Activated CD8-positive, alpha-beta memory T cell treated with anti-CD3 and anti-CD28 coated beads, Interleukin-2, amount 50 U/mL, for 24 hours (primary cell): Measurements from ENCODE around the gene CD320.
"Not testable (repeated sequence)": the region's sequence is repeated elsewhere in the genome, so short reads cannot be mapped to it uniquely, and the experiment has no call there.

Experiments used
- DNase-seq: peaks from one replicate; pipeline ENCODE4 v3.0.0-alpha.2; 2020; ENCODE audit errors: extremely low read depth

CD320 gene

GRCh38 chr19:8310342-8311055 is 2.3 kb upstream of the CD320 start:
- no peak for DNase-seq

GRCh38 chr19:8308891-8309291 is 733 bp upstream of the CD320 start:
- DNase-seq, result no peak

- no peak for DNase-seq
Observed at GRCh38 chr19:8307400-8307964, 676 bp downstream of the CD320 start.

DNA sequence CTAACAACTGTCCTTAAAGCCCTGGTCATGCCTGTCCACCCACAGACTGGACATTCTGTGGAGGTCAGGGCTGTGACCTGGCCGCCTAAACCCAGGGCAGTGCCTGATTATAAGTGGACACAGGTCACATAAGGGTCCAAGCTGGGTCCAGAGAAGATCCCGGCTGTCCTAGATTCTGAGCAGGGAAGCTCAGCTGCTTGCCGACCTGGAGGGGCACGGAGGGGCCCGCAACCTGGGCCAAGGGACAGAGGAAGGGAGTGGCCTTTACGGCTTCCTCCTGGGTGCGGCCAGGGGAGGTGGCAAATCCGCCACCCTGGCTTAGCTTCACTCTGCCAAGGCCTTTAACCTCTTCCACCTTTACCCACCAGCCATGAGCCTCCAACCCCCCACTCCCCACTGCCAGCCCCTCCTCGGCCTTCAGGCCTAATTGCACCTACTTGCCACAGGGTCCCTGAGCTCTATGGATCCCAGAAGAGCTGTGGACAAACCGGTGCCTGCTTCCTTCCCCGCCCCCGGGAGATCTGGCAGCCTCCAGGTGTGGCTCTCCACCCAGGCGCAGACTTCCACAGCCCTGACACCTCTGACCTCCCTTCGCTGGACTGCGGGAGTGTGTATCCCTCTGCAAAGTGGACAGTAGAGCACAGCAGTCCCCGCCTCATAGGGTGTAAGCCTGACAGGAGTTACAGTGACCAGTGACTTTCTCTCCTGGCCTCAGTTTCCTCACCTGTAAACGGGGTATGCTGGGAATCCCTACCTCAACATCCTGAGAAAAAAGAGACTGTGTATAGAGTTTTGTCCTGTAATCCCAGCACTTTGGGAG is 1.7 kb downstream of the CD320 start:
- DNase-seq, result no peak

DNA sequence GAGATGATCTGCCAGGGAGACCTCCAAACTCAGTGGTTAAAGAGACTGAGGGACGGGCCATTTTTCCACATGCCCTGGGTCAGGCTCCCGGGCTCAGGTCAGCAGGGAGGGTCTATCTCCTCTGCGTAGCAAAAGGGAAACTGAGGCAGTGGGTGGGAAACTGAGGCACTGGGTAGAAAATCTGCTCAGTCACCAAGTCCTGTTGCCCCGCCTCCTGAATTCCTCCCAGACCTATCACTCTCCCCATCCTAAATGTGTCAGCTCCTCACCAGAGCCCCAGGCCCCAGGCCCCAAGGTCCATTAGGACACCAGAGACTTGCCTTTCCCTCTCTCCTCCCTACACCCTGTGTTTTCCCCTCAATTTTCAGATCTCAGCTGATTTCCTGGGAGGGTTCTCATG is 2.4 kb downstream of the CD320 start:
- no peak for DNase-seq

- DNase-seq, result no peak
Observed at GRCh38 chr19:8304841-8305621, 3.1 kb downstream of the CD320 start.

DNA sequence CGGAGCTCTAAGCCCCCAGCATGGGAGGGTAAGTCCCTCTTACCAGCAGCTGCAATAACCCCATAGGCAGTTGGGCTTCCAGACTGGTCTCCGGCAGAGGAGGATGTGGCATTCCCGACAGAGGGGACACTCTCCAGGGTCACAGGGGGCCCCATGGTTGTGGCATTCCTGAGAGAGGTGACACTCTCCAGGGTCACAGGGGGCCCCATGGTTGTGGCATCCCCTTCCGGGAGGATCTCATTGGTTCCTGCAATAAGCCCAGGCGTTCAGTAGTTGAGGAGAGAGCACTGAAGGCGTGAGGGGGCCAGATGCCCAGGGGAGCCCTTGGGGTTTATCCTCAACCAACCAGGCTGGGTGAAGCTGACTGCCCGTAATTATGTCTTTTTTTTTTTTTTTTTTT is 5.4 kb downstream of the CD320 start:
- DNase-seq, result no peak

- no peak for DNase-seq
Observed at GRCh38 chr19:8302357-8302691, 5.8 kb downstream of the CD320 start.

GRCh38 chr19:8291337-8291736 is 16.8 kb downstream of the CD320 start:
- not testable (repeated sequence) for DNase-seq

DNA sequence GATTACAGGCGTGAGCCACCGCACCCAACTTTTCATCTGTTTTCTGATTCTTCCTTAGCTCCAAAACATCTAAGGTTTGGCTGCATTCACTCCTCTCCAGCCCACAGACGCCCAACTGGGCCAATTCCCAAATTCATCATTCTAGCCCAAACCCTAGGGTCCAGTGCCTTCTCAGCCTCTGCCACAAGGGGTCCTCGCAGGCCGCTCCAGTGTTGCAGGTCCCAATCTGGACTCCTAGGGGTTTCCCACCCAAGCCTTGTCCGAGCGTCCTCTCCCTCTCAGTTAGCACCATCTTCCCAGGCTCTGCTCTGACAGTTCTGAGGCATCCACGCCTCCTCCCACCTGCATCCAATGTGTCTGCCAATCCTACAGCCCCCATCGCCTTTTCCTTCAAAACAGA is 31.6 kb downstream of the CD320 start:
- DNase-seq, result not testable (repeated sequence)

DNA sequence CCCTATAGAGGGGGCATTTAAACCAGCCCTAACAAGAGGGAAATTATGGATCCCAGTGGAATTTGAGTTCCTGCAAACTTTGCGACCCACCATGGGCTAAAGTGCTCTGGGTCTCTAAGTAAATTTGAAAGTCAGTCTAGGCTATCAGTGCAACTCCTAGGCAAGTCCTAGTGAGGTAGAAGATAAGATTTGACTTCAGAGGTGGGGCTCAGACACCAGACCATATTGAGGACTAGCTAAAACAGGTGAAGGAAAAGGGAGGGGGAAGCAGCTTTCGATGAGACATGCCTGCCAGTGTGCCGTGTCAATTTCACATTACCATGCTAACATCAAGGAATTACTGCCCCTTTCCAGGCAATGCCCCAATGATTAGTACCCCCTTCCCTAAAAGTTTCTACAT is 38.4 kb downstream of the CD320 start:
- DNase-seq, result no peak

- DNase-seq, result no peak
Observed at GRCh38 chr19:8265872-8266271, 42.3 kb downstream of the CD320 start.

- not testable (repeated sequence) for DNase-seq
Observed at GRCh38 chr19:8264248-8264647, 43.9 kb downstream of the CD320 start.

- no peak for DNase-seq
Observed at GRCh38 chr19:8262431-8262830, 45.7 kb downstream of the CD320 start.

- DNase-seq, result no peak
Observed at GRCh38 chr19:8261881-8262280, 46.3 kb downstream of the CD320 start.

DNA sequence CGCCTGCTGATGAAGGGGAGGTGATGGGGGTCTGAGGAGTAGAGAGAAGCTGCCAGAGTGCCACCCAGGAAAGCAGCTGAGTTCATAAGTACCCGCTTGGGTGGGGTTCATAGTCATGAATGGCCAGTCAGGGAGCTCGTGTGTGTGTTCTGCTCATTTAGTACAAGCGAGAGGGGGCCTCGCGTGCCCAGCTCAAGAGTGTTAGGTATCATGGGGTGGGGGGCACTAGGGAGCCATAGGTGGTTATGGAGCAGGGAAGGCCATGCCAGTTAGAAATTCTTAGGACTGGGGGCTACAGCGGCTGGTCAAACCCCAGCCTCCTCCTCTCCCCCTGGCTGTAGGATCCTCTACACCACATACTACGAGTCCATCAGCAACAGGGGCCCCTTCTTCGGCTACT is 46.8 kb downstream of the CD320 start:
- no peak for DNase-seq

DNA sequence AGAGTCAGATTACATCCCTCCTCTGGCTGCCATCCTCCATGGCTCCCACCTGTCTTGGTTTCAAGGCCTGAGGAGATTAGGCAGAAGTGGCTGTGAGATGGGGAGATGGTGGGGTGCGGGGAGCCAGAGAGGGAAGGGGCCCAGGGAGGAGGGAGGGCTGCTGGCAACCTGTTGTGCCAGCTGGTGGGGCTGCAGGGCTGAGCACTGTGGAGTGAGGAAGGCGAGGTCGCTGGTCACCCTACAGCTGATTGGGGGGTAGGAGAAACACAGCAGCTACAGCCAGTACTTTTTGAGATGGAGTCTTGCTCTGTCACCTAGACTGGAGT is 48.3 kb downstream of the CD320 start:
- no peak for DNase-seq

DNA sequence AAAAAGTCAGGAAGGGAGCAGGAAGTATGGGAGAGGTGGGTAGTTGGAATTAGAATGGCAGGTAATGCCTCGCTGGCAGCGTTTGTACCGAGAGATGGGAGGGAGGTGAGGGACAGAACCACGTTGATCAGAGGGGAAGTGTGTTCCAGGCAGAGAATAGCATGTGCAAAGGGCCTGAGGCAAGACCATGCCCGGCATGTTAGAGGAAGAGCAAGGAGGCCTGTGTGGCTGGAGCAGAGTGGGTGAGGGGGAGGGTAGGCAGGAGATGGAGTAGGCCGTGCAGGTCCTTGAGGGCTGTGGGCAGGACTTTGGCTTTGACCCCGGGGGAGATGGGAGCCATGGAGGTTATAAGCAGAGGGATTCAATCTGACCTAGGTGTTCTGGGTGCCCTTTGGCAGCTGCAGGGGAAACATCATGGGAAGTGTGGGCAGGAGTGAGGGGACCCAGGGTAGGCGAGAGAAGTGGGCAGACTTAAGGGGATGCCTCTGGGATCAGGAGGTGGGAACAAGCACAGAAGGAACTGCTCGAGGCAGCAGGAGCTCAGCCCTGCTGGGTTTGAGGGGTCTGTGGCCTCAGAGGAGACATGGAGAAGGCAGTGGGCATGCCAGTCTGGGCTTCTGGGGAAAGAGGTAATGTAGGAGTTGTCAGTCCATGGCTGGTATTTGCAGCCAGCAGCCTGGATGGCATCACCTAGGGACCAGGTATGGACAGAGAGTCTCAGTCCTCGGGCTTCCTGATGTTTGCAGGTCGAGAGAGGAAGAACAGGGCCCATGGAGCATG is 48.8 kb downstream of the CD320 start:
- no peak for DNase-seq

DNA sequence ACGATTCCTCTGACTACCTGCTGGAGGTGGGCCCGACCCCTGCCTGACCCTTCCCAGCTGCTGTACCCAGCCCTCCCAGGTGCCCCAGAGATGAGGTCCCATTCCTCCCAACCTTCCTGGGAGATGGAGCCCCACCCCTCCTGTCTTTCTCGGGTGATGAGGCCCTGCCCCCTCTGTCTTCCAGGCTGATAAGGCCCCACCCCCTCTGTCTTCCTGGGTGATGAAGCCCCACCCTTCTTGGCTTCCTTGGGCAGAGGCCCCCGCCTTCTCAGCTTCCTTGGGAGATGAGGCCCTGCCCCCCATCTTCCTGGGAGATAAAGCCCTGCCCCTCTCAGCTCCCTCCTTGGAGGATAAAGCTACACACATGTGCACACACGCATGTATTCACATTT is 51.1 kb downstream of the CD320 start:
- no peak for DNase-seq

DNA sequence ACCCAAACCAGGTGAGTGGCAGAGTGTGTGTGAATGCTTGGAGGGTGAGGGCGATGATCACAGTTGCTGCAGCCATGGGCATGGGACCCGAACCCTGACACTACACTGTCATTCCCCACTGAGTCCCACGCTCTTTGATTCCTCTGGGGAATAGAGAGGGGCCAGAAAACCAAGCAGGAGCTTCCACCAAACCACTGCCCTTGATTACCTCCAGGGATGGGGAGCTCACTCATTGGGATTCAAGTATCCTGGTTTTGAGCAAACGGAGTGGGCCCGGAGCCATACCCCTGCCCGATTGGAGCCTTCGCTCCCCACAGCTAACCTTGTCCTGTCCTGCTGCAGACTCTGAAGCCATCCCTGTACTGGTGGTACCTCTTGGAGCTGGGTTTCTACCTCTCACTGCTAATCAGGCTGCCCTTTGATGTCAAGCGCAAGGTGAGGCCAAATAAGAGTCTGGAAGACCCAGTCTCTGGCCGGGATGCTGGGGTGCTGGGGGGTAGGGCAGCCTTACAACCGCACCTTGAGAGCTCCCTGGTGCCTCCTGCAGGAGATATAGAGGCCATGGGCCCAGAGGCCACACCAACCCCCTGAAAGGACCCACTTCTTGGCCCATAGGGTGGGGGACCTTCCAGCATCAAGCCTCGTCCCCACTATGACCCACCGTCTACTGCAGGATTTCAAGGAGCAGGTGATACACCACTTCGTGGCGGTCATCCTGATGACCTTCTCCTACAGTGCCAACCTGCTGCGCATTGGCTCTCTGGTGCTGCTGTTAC is 51.7 kb downstream of the CD320 start:
- DNase-seq, result no peak
